Loucy (cell line): ENCODE measurements around the gene FAHD1.
"Not testable (repeated sequence)": the region's sequence is repeated elsewhere in the genome, so short reads cannot be mapped to it uniquely, and the experiment has no call there.

Experiments
- H2AFZ ChIP-seq: fragments of 200-600 bp; sonication (generic); 2 replicates; pipeline ENCODE4 v1.6.0; 2016; ENCODE audit warnings: antibody characterized with exemption, mild to moderate bottlenecking, low read length, moderate library complexity
- H3F3A ChIP-seq: fragments of 200-600 bp; 2 replicates; pipeline ENCODE4 v1.6.0; 2016; ENCODE audit warnings: antibody characterized with exemption, low read depth, mild to moderate bottlenecking
- H3K27me3 ChIP-seq: fragments of 200-600 bp; sonication (generic); 2 replicates; pipeline ENCODE4 v1.6.1; 2014; ENCODE audit warnings: low read length, mild to moderate bottlenecking; ENCODE audit not compliant: insufficient read depth, poor library complexity, severe bottlenecking
- H3K36me3 ChIP-seq: fragments of 200-600 bp; sonication (generic); 2 replicates; pipeline ENCODE4 v1.6.1; 2016; ENCODE audit warnings: low read length; ENCODE audit not compliant: insufficient read depth
- H3K4me1 ChIP-seq: fragments of 200-600 bp; sonication (generic); 2 replicates; pipeline ENCODE4 v1.5.1; 2014; ENCODE audit warnings: low read length, mild to moderate bottlenecking; ENCODE audit not compliant: insufficient read depth, poor library complexity, severe bottlenecking
- H3K4me2 ChIP-seq: fragments of 200-600 bp; sonication (generic); 2 replicates; pipeline ENCODE4 v1.6.0; 2014; ENCODE audit warnings: antibody characterized with exemption, low read length, low read depth, mild to moderate bottlenecking; ENCODE audit not compliant: poor library complexity, severe bottlenecking
- H3K4me3 ChIP-seq: fragments of 200-600 bp; sonication (generic); 2 replicates; pipeline ENCODE4 v1.5.1; 2014; ENCODE audit warnings: low read length, mild to moderate bottlenecking, mixed read lengths; ENCODE audit not compliant: poor library complexity, severe bottlenecking
- H3K79me2 ChIP-seq: fragments of 200-600 bp; sonication (generic); 2 replicates; pipeline ENCODE4 v1.6.1; 2014; ENCODE audit warnings: low read length; ENCODE audit not compliant: insufficient read depth
- H3K9ac ChIP-seq: fragments of 200-600 bp; sonication (generic); 2 replicates; pipeline ENCODE4 v1.6.0; 2014; ENCODE audit warnings: mild to moderate bottlenecking, low read depth, low read length, moderate library complexity; ENCODE audit not compliant: poor library complexity, severe bottlenecking
- H3K9me2 ChIP-seq: fragments of 200-600 bp; sonication (generic); replicated peaks from 2 replicates; pipeline ENCODE4 v1.6.1; 2016; ENCODE audit warnings: low read depth, low read length, mixed read lengths
- H3K9me3 ChIP-seq: fragments of 200-600 bp; sonication (generic); 2 replicates; pipeline ENCODE4 v1.6.1; 2014; ENCODE audit warnings: mild to moderate bottlenecking, antibody characterized with exemption, low read length, low read depth; ENCODE audit not compliant: insufficient read depth
- H4K20me1 ChIP-seq: fragments of 200-600 bp; sonication (generic); 2 replicates; pipeline ENCODE4 v1.6.0; 2014; ENCODE audit warnings: antibody characterized with exemption, low read length, mild to moderate bottlenecking; ENCODE audit not compliant: insufficient read depth, poor library complexity, severe bottlenecking
- EZH2phosphoT487 ChIP-seq: fragments of 200-600 bp; IDR thresholded peaks from 2 replicates; pipeline ENCODE4 v1.6.1; 2018; ENCODE audit warnings: antibody characterized with exemption, mild to moderate bottlenecking, moderate library complexity, borderline replicate concordance
- TF ChIP-seq, protein P1 (sequence below): fragments of 200-600 bp; sonication (generic); conservative IDR thresholded peaks from 2 replicates; pipeline ENCODE4 v1.5.1; 2014; ENCODE audit warnings: mild to moderate bottlenecking, antibody characterized with exemption, low read length

The FAHD1 gene

GRCh38 chr16:1870365-1871082 is 43.5 kb downstream of the FAHD1 start:
- no peaks in the 10 kb centered on the region for H3K9me3 ChIP-seq
- H3K9me2 ChIP-seq: no peaks in the 10 kb centered on the region
- no peaks in the 10 kb centered on the region for H3K36me3 ChIP-seq
- H4K20me1 ChIP-seq: no peaks in the 10 kb centered on the region
- no peak overlapping the region for H3K9ac ChIP-seq
- no peaks in the 10 kb centered on the region for H3K79me2 ChIP-seq
- TF ChIP-seq, protein P1, sequence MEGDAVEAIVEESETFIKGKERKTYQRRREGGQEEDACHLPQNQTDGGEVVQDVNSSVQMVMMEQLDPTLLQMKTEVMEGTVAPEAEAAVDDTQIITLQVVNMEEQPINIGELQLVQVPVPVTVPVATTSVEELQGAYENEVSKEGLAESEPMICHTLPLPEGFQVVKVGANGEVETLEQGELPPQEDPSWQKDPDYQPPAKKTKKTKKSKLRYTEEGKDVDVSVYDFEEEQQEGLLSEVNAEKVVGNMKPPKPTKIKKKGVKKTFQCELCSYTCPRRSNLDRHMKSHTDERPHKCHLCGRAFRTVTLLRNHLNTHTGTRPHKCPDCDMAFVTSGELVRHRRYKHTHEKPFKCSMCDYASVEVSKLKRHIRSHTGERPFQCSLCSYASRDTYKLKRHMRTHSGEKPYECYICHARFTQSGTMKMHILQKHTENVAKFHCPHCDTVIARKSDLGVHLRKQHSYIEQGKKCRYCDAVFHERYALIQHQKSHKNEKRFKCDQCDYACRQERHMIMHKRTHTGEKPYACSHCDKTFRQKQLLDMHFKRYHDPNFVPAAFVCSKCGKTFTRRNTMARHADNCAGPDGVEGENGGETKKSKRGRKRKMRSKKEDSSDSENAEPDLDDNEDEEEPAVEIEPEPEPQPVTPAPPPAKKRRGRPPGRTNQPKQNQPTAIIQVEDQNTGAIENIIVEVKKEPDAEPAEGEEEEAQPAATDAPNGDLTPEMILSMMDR: no peak
- no peak for TF ChIP-seq EZH2phosphoT487
- H3K4me2 ChIP-seq: no peak overlapping the region
- H2AFZ ChIP-seq: no peak overlapping the region
- H3F3A ChIP-seq: no peaks in the 10 kb centered on the region
- H3K4me1 ChIP-seq: no peaks in the 10 kb centered on the region
- H3K4me3 ChIP-seq: no peak overlapping the region
- H3K27me3 ChIP-seq: no peaks in the 10 kb centered on the region

DNA sequence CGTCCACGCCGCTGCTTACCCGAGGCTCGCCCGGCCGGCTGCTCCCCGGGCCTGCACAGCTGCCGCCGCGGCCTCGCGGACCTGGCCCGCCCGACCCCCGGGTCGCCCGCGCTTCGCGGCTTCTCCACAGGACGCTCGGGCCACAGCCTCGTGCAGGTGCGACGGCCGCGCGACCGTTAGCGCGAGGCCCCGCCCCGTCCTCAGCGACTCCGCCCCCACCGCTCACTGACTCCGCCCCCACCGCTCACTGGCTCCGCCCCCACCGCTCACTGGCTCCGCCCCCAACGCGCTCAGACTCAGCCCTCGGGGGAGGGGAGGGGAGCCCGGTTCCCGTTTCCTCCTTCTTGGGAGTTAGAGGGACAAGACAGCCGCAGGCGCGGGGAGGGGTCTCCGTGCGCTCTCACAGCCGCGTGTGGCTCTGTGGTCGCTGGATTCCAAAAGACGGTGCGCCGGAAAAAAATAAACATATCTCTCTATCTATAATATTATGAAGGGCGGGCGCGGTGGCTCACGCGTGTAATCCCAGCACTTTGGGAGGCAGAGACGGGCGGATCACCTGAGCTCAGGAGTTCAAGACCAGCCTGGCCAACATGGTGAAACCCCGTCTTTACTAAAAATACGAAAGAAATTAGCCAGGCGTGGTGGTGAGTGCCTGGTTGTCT is 45.1 kb downstream of the FAHD1 start, which contains the start of gene MEIOB:
Gene MEIOB (minus strand): TSS at position 191 of the 662 bp plus-strand sequence. CDS start 3,989 bp downstream, outside the sequence.
- H3K9ac ChIP-seq: no peak within 1 kb of the TSS
- H3K27me3 ChIP-seq: no peaks in the 10 kb centered on the region
- TF ChIP-seq, protein P1: no peak
- no peaks in the 10 kb centered on the region for H3K9me2 ChIP-seq
- no peaks in the 10 kb centered on the region for H3K79me2 ChIP-seq
- H3K4me1 ChIP-seq: no peaks in the 10 kb centered on the region
- no peaks in the 10 kb centered on the region for H3K36me3 ChIP-seq
- H4K20me1 ChIP-seq: no peaks in the 10 kb centered on the region
- no peaks in the 10 kb centered on the region for H3F3A ChIP-seq
- H3K9me3 ChIP-seq: no peaks in the 10 kb centered on the region
- no peak within 1 kb of the TSS for H3K4me3 ChIP-seq
- no peak within 1 kb of the TSS for H3K4me2 ChIP-seq
- no peak within 1 kb of the TSS for H2AFZ ChIP-seq

DNA sequence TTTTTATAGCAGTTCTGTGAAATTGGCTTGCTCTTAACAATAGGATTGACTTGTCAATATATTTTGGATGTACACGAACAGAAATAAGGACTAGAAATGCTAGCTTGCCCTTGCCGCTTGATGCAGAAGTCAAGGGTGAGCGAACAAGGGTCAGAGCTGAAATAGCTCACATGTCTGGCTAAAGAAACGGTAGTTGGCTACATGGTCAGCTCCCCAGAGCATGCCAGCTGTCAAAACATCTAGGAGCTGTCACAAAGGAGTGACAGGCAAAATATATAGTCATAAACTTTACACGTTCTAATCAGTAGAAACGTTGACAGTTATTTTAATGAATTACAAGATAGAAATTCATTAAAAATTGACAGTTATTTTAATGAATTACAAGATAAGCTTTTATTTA is 47.8 kb downstream of the FAHD1 start:
- Histone ChIP-seq H4K20me1 (no peaks in the 10 kb centered on the region), H3F3A (no peaks in the 10 kb centered on the region), H2AFZ (no peak overlapping the region), H3K27me3 (no peaks in the 10 kb centered on the region), H3K9me3 (no peaks in the 10 kb centered on the region), H3K36me3 (no peaks in the 10 kb centered on the region), H3K9me2 (no peaks in the 10 kb centered on the region), H3K4me1 (no peaks in the 10 kb centered on the region), H3K9ac (no peak overlapping the region), H3K4me2 (no peak overlapping the region), H3K4me3 (no peak overlapping the region), H3K79me2 (no peaks in the 10 kb centered on the region)
- TF ChIP-seq EZH2phosphoT487: no peak
- TF ChIP-seq, protein P1: no peak

- H3K79me2 ChIP-seq, H3K4me2 ChIP-seq, H3K4me1 ChIP-seq, H3F3A ChIP-seq, H2AFZ ChIP-seq, H3K9me3 ChIP-seq, H3K4me3 ChIP-seq, H3K36me3 ChIP-seq, H3K27me3 ChIP-seq, H3K9ac ChIP-seq, H3K9me2 ChIP-seq, H4K20me1 ChIP-seq: not testable (repeated sequence)
These were observed 49.1 kb downstream of the FAHD1 start for GRCh38 chr16:1876066-1876465.
